ENCODE measurements around the gene SPDYA.
"Not testable (repeated sequence)": the region's sequence is repeated elsewhere in the genome, so short reads cannot be mapped to it uniquely, and the experiment has no call there.

SPDYA gene

GRCh38 chr2:28810384-28811285 lies at the start of gene SPDYA:
SPDYA (plus strand) TSS chr2:28810834; CDS start chr2:28816015, 5,181 bp downstream.
- DNase-seq: peak; percentile 83

- DNase-seq: no peak
Measured at GRCh38 chr2:28761420-28761819, 49.2 kb upstream of the SPDYA start.

- no peak for DNase-seq
Measured at GRCh38 chr2:28764909-28765711, 45.5 kb upstream of the SPDYA start.

GRCh38 chr2:28766070-28766469 lies 44.6 kb upstream of the SPDYA start:
- no peak for DNase-seq

GRCh38 chr2:28767337-28767736 lies 43.3 kb upstream of the SPDYA start:
- DNase-seq: no peak

GRCh38 chr2:28768422-28768821 lies 42.2 kb upstream of the SPDYA start:
- no peak for DNase-seq

- DNase-seq: no peak
Measured at GRCh38 chr2:28768952-28769351, 41.7 kb upstream of the SPDYA start.

GRCh38 chr2:28772351-28772750 lies 38.3 kb upstream of the SPDYA start:
- DNase-seq: no peak

GRCh38 chr2:28776471-28776870 lies 34.2 kb upstream of the SPDYA start:
- DNase-seq: peak; percentile 10

GRCh38 chr2:28778392-28778791 lies 32.2 kb upstream of the SPDYA start:
- DNase-seq: no peak

GRCh38 chr2:28779001-28779400 lies 31.6 kb upstream of the SPDYA start:
- DNase-seq: no peak

- DNase-seq: no peak
Measured at GRCh38 chr2:28780496-28780895, 30.1 kb upstream of the SPDYA start.

GRCh38 chr2:28782423-28782822 lies 28.2 kb upstream of the SPDYA start:
- no peak for DNase-seq

- not testable (repeated sequence) for DNase-seq
Measured at GRCh38 chr2:28784570-28784969, 26.1 kb upstream of the SPDYA start.

- DNase-seq: no peak
Measured at GRCh38 chr2:28796620-28797019, 14.0 kb upstream of the SPDYA start.

GRCh38 chr2:28801726-28802125 lies 8.9 kb upstream of the SPDYA start:
- DNase-seq: no peak

- DNase-seq: no peak
Measured at GRCh38 chr2:28802975-28803429, 7.6 kb upstream of the SPDYA start.

GRCh38 chr2:28809927-28810326 lies 707 bp upstream of the SPDYA start:
- no peak for DNase-seq

GRCh38 chr2:28818053-28818452 lies 7.4 kb downstream of the SPDYA start:
- no peak for DNase-seq

- peak; percentile 51 for DNase-seq
Measured at GRCh38 chr2:28821295-28821958, 10.8 kb downstream of the SPDYA start.

- no peak for DNase-seq
Measured at GRCh38 chr2:28822036-28822435, 11.4 kb downstream of the SPDYA start.

GRCh38 chr2:28824207-28824606 lies 13.6 kb downstream of the SPDYA start:
- DNase-seq: no peak

- DNase-seq: no peak
Measured at GRCh38 chr2:28824870-28825269, 14.2 kb downstream of the SPDYA start.
